Measurements from ENCODE around the gene MAP7D1. TPM values are rescaled to one million over a fixed set of nuclear protein-coding genes. Genes with fewer than 3 reads are reported as not detected.
A peak's percentile ranks its signal among the peaks of the same experiment; 100 is the strongest.
"Not testable (repeated sequence)": the region's sequence is repeated elsewhere in the genome, so short reads cannot be mapped to it uniquely, and the experiment has no call there.

MAP7D1 gene
- total RNA-seq, 1 donor, result 132 TPM

DNA sequence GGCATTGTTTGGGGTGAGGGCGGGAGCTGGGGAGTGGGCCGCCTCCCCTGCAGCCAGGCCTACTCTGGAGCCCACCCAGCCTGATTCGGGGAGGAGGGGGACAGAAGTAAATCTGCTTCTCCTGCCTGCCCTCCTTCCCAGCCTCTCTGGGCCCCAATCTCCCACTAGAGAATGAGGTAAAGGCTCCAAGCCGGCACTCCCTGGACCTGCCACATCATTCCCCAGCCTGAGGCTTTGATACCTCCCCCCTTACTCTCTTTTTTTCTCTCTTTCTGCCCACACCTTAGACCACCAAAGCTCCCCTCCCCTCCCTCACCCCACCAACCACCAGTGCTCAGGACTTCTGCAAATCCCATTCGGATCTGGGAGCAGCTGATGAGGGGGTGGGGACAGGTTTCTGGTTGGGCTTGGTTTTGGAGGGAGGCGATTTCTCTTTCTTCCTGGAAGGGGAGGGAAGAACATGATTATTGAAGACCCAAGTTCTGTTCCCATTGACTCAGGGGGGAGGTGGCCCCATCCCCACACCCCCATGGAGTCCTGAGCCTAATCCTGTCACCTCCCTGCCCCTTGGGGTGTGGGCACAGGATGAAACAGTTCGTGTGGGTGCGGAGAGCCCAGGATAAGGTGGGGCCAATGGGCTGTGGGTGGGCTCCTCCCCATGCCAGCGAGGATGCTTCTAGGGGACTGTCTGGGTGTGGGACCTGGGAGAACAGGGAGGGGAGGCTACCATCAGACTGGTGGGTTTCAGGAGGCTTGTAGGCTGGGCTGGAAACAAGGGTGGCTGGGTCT is 1.3 kb downstream of the MAP7D1 start:
- peak overlapping the region; percentile 35 for H2AFZ ChIP-seq (ENCODE audit: low read length)
- TF ChIP-seq, protein P1, sequence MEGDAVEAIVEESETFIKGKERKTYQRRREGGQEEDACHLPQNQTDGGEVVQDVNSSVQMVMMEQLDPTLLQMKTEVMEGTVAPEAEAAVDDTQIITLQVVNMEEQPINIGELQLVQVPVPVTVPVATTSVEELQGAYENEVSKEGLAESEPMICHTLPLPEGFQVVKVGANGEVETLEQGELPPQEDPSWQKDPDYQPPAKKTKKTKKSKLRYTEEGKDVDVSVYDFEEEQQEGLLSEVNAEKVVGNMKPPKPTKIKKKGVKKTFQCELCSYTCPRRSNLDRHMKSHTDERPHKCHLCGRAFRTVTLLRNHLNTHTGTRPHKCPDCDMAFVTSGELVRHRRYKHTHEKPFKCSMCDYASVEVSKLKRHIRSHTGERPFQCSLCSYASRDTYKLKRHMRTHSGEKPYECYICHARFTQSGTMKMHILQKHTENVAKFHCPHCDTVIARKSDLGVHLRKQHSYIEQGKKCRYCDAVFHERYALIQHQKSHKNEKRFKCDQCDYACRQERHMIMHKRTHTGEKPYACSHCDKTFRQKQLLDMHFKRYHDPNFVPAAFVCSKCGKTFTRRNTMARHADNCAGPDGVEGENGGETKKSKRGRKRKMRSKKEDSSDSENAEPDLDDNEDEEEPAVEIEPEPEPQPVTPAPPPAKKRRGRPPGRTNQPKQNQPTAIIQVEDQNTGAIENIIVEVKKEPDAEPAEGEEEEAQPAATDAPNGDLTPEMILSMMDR (IDR thresholded peaks at IDR 0.05; ENCODE audit: extremely low read depth, low read depth, low read length), result no peak
- peaks cover 72% of the 10 kb centered on the region for H3K79me2 ChIP-seq (ENCODE audit: insufficient read depth, low read length)
- no peaks in the 10 kb centered on the region for H3K9me3 ChIP-seq (ENCODE audit: low read depth, low read length)
- H3K4me2 ChIP-seq (ENCODE audit: insufficient read depth, low read length), result peak overlapping the region; percentile 91
- H3K27me3 ChIP-seq (ENCODE audit: insufficient read depth, low read length), result no peaks in the 10 kb centered on the region
- peaks cover 22% of the 10 kb centered on the region for H3K36me3 ChIP-seq (ENCODE audit: insufficient read depth, low read length)
- peak overlapping the region; percentile 98 for H3K4me3 ChIP-seq (ENCODE audit: insufficient read depth, low read length)
- peak; percentile 91 for DNase-seq (ENCODE audit: insufficient read length, low spot score, missing footprints)
- H3K27ac ChIP-seq (ENCODE audit: low read depth, low read length), result peak overlapping the region; percentile 96
- H3K4me1 ChIP-seq (ENCODE audit: insufficient read depth, low read length), result peaks cover 55% of the 10 kb centered on the region
- peaks cover 55% of the 10 kb centered on the region for H4K20me1 ChIP-seq (ENCODE audit: insufficient read depth, low read length)

DNA sequence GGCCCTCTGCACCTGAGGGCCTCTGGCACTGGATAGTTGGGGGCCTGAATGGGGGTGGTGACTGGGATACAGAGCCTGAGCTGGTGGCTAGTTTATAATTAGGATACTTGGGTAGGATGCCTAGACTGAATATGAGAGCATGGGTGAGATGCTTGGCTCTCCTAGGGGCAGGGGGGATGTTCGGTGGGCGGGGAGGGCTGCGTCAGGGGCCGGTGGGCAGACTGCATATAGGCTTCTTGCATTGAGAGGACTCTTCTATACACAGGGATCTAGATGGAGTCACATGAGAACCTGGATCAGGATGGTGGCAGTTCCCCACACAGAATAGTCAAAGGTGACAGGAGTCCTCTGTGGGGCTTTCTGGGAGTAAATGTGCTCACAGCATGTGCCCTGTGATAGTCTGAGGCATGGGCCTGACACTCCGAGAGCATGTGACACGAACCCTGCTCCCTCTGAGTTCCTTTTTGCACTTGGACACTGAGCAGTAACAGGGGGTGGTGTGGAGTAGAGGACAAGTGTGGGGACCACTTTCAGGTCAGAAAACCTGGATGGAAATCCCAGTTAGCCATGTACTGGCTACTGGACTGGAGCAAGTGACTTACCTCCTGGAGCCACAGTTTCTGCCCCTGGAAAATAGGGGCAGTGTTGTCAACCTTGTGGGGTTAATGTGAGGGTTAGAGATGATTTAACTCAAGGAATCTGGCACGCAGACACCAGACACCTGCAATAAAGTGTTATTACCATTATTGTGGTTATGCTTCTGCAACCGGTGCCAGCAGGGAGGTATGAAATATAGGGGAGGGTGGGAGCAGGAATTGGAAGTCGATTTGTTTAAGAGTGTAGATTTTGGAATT is 2.2 kb downstream of the MAP7D1 start:
- Histone ChIP-seq H3K4me3 (ENCODE audit: insufficient read depth, low read length) (peak overlapping the region; percentile 98), H3K9me3 (ENCODE audit: low read depth, low read length) (no peaks in the 10 kb centered on the region), H2AFZ (ENCODE audit: low read length) (no peak overlapping the region), H4K20me1 (ENCODE audit: insufficient read depth, low read length) (peaks cover 64% of the 10 kb centered on the region), H3K4me2 (ENCODE audit: insufficient read depth, low read length) (peak overlapping the region; percentile 91), H3K27me3 (ENCODE audit: insufficient read depth, low read length) (no peaks in the 10 kb centered on the region), H3K4me1 (ENCODE audit: insufficient read depth, low read length) (peaks cover 62% of the 10 kb centered on the region), H3K27ac (ENCODE audit: low read depth, low read length) (peak overlapping the region; percentile 96), H3K79me2 (ENCODE audit: insufficient read depth, low read length) (peaks cover 81% of the 10 kb centered on the region), H3K36me3 (ENCODE audit: insufficient read depth, low read length) (peaks cover 25% of the 10 kb centered on the region)
- TF ChIP-seq, protein P1 (IDR thresholded peaks at IDR 0.05; ENCODE audit: extremely low read depth, low read depth, low read length), result no peak
- no peak for DNase-seq (ENCODE audit: insufficient read length, low spot score, missing footprints)

DNA sequence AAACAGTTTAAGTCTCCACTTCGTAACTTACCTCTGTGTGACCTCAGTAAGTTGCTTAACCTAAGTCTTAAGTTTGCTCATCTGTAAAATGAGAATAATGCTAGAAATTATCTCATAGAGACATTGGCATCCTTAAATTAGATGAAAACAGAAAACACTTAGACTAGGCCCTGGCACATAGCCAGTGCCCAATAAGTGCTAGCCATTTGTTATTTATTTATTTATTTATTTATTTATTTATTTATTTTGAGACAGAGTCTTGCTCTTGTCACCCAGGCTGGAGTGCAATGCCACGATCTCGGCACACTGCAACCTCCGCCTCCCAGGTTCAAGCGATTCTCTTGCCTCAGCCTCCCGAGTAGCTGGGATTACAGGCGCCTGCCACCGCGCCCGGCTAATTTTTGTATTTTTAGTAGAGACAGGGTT is 2.9 kb downstream of the MAP7D1 start:
- Histone ChIP-seq H4K20me1 (ENCODE audit: insufficient read depth, low read length) (peaks cover 70% of the 10 kb centered on the region), H3K4me3 (ENCODE audit: insufficient read depth, low read length) (peak overlapping the region; percentile 98)

DNA sequence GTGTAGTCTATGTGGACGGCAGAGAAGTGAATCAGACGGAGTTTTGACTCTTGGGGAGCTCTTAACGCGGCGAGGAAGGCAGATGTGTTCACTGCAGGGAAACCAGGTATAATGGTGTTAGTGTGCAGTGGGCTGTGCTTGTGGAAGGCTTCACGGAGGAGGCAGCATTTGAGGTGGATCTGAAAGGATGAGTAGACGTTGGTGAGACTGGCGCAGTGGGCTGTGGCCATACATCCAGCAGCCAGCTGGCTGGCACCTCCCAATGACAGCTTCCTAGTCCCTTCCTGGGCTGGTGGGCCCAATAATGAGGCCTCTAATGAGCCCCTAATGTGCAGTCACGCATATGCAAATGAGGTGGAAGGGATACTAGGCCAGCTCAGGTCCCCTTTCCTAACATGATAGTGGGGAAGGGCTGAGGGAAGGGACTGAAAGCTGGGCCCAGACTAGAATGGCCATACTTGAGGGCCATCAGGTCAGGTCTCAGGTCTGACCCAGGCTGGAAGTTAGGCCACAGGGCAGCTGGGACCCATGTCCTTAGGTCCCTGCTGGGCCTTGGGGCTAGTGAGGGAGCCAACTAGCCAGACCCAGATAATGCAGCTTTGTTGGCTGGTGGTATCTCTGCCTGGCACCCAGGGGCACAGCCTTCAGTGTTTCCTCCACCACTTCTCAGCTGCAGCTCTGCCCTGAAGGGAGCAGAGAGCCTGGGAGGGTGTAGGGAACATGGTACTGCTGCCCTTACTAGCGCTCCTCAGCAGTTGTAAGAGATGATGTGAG is 3.8 kb downstream of the MAP7D1 start:
- no peak overlapping the region for H3K4me3 ChIP-seq (ENCODE audit: insufficient read depth, low read length)
- peaks cover 96% of the 10 kb centered on the region for H3K79me2 ChIP-seq (ENCODE audit: insufficient read depth, low read length)
- peaks cover 65% of the 10 kb centered on the region for H3K4me1 ChIP-seq (ENCODE audit: insufficient read depth, low read length)
- no peak for DNase-seq (ENCODE audit: insufficient read length, low spot score, missing footprints)
- no peaks in the 10 kb centered on the region for H3K9me3 ChIP-seq (ENCODE audit: low read depth, low read length)
- H3K36me3 ChIP-seq (ENCODE audit: insufficient read depth, low read length), result peaks cover 30% of the 10 kb centered on the region
- H3K27me3 ChIP-seq (ENCODE audit: insufficient read depth, low read length), result no peaks in the 10 kb centered on the region
- no peak overlapping the region for H2AFZ ChIP-seq (ENCODE audit: low read length)
- H3K4me2 ChIP-seq (ENCODE audit: insufficient read depth, low read length), result peak overlapping the region; percentile 70
- peaks cover 80% of the 10 kb centered on the region for H4K20me1 ChIP-seq (ENCODE audit: insufficient read depth, low read length)
- peak overlapping the region; percentile 73 for H3K27ac ChIP-seq (ENCODE audit: low read depth, low read length)
- TF ChIP-seq, protein P1 (IDR thresholded peaks at IDR 0.05; ENCODE audit: extremely low read depth, low read depth, low read length), result no peak

More for the DNA sequence above, 2.9 kb downstream of the MAP7D1 start:
- DNase-seq (ENCODE audit: insufficient read length, low spot score, missing footprints); H3K27ac ChIP-seq (ENCODE audit: low read depth, low read length); H2AFZ ChIP-seq (ENCODE audit: low read length); H3K27me3 ChIP-seq (ENCODE audit: insufficient read depth, low read length); H3K9me3 ChIP-seq (ENCODE audit: low read depth, low read length): not testable (repeated sequence)
- Histone ChIP-seq H3K79me2 (ENCODE audit: insufficient read depth, low read length) (peaks cover 88% of the 10 kb centered on the region), H3K4me1 (ENCODE audit: insufficient read depth, low read length) (peaks cover 65% of the 10 kb centered on the region), H3K4me2 (ENCODE audit: insufficient read depth, low read length) (peak overlapping the region; percentile 91), H3K36me3 (ENCODE audit: insufficient read depth, low read length) (peaks cover 25% of the 10 kb centered on the region)

All from osteoblast (primary cell).